ENCODE measurements around the gene VSTM4. TPM values are rescaled to one million over a fixed set of nuclear protein-coding genes. Genes with fewer than 3 reads are reported as not detected.

Gene VSTM4
- polyA plus RNA-seq, 1 of the 3 experiments (the other 2 are of a cell fraction), result 0.39 TPM

DNA sequence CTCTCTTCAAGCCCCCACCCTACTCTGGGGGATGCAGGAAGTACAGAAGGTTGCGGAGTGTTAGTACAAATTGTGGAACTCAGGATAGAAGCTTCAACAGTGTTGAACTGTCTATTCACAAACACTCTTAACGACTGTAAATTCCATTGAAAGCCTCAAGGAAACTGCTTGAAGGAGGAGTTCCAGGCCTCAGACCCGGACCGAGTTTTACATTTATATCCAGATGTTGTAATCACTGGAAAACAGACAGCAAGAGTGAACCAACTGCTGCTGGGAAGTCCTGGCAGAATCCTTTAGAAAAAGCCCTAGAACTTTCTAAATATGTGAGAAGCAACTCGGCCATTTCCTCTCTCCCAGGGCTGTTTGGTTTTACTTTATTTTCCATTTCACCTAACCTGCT lies 91.6 kb downstream of the VSTM4 start:
- H3K4me1 ChIP-seq (ENCODE audit: control insufficient read depth in 1 of 2, insufficient read depth in 2 of 2, low read depth in 1 of 2, low read length in 1 of 2), result no peaks in the 10 kb centered on the region; a peak in 1 of 4 replicates
- H3K27me3 ChIP-seq (ENCODE audit: insufficient read depth), result no peaks in the 10 kb centered on the region
- WGBS (ENCODE audit: low lambda C conversion rate), result 37% methylated on average over 5 of the region's 5 CpGs
- H3K9ac ChIP-seq, result no peak overlapping the region
- no peak for TF ChIP-seq SMC3 (IDR thresholded peaks at IDR 0.05; ENCODE audit: low read depth, low read length)
- TF ChIP-seq TCF12 (IDR thresholded peaks at IDR 0.05), result no peak
- no peak for TF ChIP-seq FOXJ3 (CRISPR knock-in tag; IDR thresholded peaks at IDR 0.05)
- TF ChIP-seq EP300 (IDR thresholded peaks at IDR 0.05; ENCODE audit: borderline replicate concordance in 1 of 2, low read depth in 1 of 2, low read length in 1 of 2), result no peak
- no peak for TF ChIP-seq RFX5 (IDR thresholded peaks at IDR 0.05; ENCODE audit: low read length)
- TF ChIP-seq CTCF (IDR thresholded peaks at IDR 0.05), result no peak
- TF ChIP-seq TAF1 (IDR thresholded peaks at IDR 0.05; ENCODE audit: borderline replicate concordance, low read depth, low read length), result no peak
- no peak overlapping the region for H3K4me3 ChIP-seq (ENCODE audit: low read depth in 2 of 2, low read length in 1 of 2)
- H3K9me3 ChIP-seq, result no peaks in the 10 kb centered on the region
- H2AFZ ChIP-seq (ENCODE audit: low read depth), result no peak overlapping the region
- no peaks in the 10 kb centered on the region for H3K79me2 ChIP-seq (ENCODE audit: insufficient read depth)
- POLR2A ChIA-PET, result no interaction called here
- CTCF ChIA-PET, result interaction anchor here (0.8 to 1.6 kb wide), 4 partner anchors 12 to 384 kb away, joined by 3 read pairs; no protein-coding TSS in a partner anchor
- H3K9me2 ChIP-seq, result no peaks in the 10 kb centered on the region
- no peak overlapping the region for H3K4me2 ChIP-seq
- no peak for DNase-seq
- no peaks in the 10 kb centered on the region for H3K36me3 ChIP-seq (replicated peaks in 1 of 2; ENCODE audit: control insufficient read depth in 1 of 2, insufficient read depth in 2 of 2, low read length in 1 of 2)
- H3K27ac ChIP-seq (ENCODE audit: low read depth in 2 of 2, low read length in 1 of 2), result no peak overlapping the region
- H3F3A ChIP-seq (replicated peaks; ENCODE audit: insufficient read depth), result no peaks in the 10 kb centered on the region
- H4K20me1 ChIP-seq (ENCODE audit: insufficient read depth), result no peaks in the 10 kb centered on the region

DNA sequence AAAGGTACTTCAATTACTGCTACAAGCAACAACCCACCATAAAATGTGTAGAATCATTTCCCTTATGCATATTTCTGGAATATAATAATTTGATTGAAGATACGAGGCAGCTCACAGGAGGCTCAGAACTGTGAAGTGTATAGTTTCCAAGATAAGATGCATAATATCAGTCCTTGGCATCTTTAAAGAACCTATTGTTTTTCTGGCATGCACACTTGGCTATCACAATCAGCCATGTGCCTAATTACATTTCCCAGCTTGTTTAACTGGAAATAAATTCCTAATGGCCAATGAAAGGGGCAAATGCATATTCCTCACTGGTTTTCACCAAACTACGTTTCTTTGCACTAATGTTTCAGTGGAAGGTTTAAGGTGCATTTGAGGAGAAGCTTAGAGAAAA lies 92.3 kb downstream of the VSTM4 start:
- Histone ChIP-seq H3K4me2 (no peak overlapping the region), H2AFZ (ENCODE audit: low read depth) (no peak overlapping the region), H3K9me2 (no peaks in the 10 kb centered on the region), H3K9ac (no peak overlapping the region), H3K4me3 (ENCODE audit: low read depth in 2 of 2, low read length in 1 of 2) (no peak overlapping the region), H4K20me1 (ENCODE audit: insufficient read depth) (no peaks in the 10 kb centered on the region), H3K36me3 (replicated peaks in 1 of 2; ENCODE audit: control insufficient read depth in 1 of 2, insufficient read depth in 2 of 2, low read length in 1 of 2) (no peaks in the 10 kb centered on the region), H3K27ac (ENCODE audit: low read depth in 2 of 2, low read length in 1 of 2) (no peak overlapping the region), H3K9me3 (no peaks in the 10 kb centered on the region), H3K27me3 (ENCODE audit: insufficient read depth) (no peaks in the 10 kb centered on the region), H3F3A (replicated peaks; ENCODE audit: insufficient read depth) (no peaks in the 10 kb centered on the region), H3K4me1 (ENCODE audit: control insufficient read depth in 1 of 2, insufficient read depth in 2 of 2, low read depth in 1 of 2, low read length in 1 of 2) (no peaks in the 10 kb centered on the region; a peak in 1 of 4 replicates), H3K79me2 (ENCODE audit: insufficient read depth) (no peaks in the 10 kb centered on the region)
- ChIA-PET CTCF (interaction anchor here (1.5 kb wide), 1 partner anchor 11 kb away, joined by 3 read pairs; no protein-coding TSS in a partner anchor), POLR2A (no interaction called here)
- 14% methylated on average over 2 of the region's 2 CpGs for WGBS (ENCODE audit: low lambda C conversion rate)
- no peak for DNase-seq
- no peak for TF ChIP-seq EZH2phosphoT487 (IDR thresholded peaks at IDR 0.05; ENCODE audit: borderline replicate concordance, low read depth)
- no peak for TF ChIP-seq ZBTB33 (IDR thresholded peaks at IDR 0.05; ENCODE audit: borderline replicate concordance, low read depth)
- TF ChIP-seq SIN3A (IDR thresholded peaks at IDR 0.05; ENCODE audit: borderline replicate concordance, low read depth, low read length), result no peak
- TF ChIP-seq ELF1 (IDR thresholded peaks at IDR 0.05), result no peak
